Measurements from ENCODE around the gene RNF207.

DNA sequence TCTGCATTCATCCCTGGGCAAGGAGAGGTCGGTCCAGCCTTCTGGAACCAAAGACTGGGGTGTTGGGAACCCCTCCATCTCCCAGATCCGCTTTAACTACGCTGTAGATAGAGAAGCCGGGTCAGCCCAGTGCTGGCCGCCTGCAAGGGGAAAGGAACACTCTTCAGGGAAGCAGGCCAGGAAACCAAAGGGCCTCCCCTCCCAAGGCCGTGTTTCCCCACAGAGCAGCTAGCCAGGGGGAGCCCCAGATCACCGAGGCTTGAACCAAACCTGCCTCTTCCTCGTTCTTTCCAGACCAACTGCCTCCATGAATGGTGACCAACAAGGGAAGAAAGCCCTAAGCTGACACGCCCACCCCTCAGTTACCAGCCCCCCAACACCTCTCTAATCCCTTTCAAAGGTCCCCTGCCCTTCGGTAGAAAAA is 24.6 kb upstream of the RNF207 start:
- TF ChIP-seq, protein P1, sequence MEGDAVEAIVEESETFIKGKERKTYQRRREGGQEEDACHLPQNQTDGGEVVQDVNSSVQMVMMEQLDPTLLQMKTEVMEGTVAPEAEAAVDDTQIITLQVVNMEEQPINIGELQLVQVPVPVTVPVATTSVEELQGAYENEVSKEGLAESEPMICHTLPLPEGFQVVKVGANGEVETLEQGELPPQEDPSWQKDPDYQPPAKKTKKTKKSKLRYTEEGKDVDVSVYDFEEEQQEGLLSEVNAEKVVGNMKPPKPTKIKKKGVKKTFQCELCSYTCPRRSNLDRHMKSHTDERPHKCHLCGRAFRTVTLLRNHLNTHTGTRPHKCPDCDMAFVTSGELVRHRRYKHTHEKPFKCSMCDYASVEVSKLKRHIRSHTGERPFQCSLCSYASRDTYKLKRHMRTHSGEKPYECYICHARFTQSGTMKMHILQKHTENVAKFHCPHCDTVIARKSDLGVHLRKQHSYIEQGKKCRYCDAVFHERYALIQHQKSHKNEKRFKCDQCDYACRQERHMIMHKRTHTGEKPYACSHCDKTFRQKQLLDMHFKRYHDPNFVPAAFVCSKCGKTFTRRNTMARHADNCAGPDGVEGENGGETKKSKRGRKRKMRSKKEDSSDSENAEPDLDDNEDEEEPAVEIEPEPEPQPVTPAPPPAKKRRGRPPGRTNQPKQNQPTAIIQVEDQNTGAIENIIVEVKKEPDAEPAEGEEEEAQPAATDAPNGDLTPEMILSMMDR (IDR thresholded peaks at IDR 0.05): no peak
- no peak for TF ChIP-seq EP300 (IDR thresholded peaks at IDR 0.05)
- TF ChIP-seq POLR2A (IDR thresholded peaks at IDR 0.05): no peak
